Muscle layer of duodenum (tissue), 2 donors: ENCODE results near the gene RTL5.
A peak's percentile ranks its signal among the peaks of the same experiment; 100 is the strongest.

Experiments
- H3K27ac ChIP-seq: one replicate; pipeline ENCODE4 v1.7.0; 2013; ENCODE audit warnings: mild to moderate bottlenecking, low read length
- H3K27me3 ChIP-seq: one replicate; pipeline ENCODE4 v1.7.0; 2013; ENCODE audit warnings: low read depth, mild to moderate bottlenecking, control low read depth, low read length
- H3K36me3 ChIP-seq, 2 donors: one replicate each; pipeline ENCODE4 v1.7.0; 2013; ENCODE audit warnings: low read length in 2 of 2, control low read depth in 1 of 2, mild to moderate bottlenecking in 1 of 2; ENCODE audit not compliant: insufficient read depth in 2 of 2, control insufficient read depth in 1 of 2
- H3K4me1 ChIP-seq, 2 donors: one replicate each; pipeline ENCODE4 v1.7.0; 2013; ENCODE audit warnings: low read length in 2 of 2, mild to moderate bottlenecking in 2 of 2, control low read depth in 1 of 2, moderate library complexity in 1 of 2; ENCODE audit not compliant: insufficient read depth in 2 of 2, control insufficient read depth in 1 of 2
- H3K4me3 ChIP-seq, 2 donors: one replicate each; pipeline ENCODE4 v1.7.0; 2013; ENCODE audit warnings: low read length in 2 of 2, low read depth in 1 of 2, mild to moderate bottlenecking in 1 of 2
- H3K9me3 ChIP-seq, 2 donors: one replicate each; pipeline ENCODE4 v1.7.0; 2013; ENCODE audit warnings: low read length in 2 of 2, control low read depth in 1 of 2, mild to moderate bottlenecking in 1 of 2; ENCODE audit not compliant: control insufficient read depth in 1 of 2
- donor health status: healthy.

RTL5 gene

GRCh38 chrX:72084114-72084513 is 47.6 kb downstream of the RTL5 start:
- H3K4me1 ChIP-seq = peaks cover 0 to 5% of the 10 kb centered on the region in 2 donors

GRCh38 chrX:72083291-72083690 is 48.4 kb downstream of the RTL5 start:
- Histone ChIP-seq H3K27me3 (no peaks in the 10 kb centered on the region), H3K4me3 (no peak overlapping the region)

More at GRCh38 chrX:72084114-72084513, 47.6 kb downstream of the RTL5 start:
- H3K4me3 ChIP-seq = no peak overlapping the region
- no peaks in the 10 kb centered on the region for H3K36me3 ChIP-seq
- H3K27ac ChIP-seq = no peak overlapping the region
- H3K27me3 ChIP-seq = no peaks in the 10 kb centered on the region
- no peaks in the 10 kb centered on the region for H3K9me3 ChIP-seq

DNA sequence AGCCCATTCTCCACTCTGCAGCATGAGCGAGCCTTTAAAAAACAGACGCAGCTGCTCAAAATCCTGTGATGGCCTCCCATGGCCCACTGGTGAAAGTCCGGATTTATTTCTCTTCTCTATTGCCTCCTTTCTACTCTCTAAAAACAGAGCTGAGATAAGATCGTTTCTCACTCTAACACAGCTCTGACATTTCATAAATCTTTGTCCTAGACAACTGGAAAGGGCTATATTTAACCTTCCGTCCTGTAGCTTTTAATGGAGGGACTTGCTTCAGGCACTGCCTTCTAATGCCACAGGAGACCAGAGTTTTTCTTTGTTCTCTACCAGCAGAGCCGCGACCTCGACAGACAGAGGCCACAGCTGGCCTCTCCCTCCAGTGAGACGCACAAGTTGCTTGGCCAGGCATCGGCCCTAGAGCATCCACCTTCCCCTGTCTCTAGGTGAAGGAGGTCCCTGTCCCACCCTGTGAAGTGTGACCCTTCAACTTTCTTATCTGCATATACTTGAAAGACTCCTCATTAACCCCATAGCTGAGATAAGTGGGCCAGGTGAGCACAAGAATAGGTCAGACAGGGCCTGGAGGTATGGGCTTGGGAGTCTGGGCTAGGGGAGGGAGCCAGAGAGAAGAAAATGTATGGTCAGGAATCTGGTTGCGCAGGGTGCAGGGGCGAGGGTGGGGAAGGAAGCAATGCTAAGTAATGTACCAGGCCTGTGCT is 50.0 kb downstream of the RTL5 start:
- Histone ChIP-seq H3K4me1 (peaks cover 0 to 10% of the 10 kb centered on the region in 2 donors), H3K4me3 (no peak overlapping the region), H3K27ac (no peak overlapping the region), H3K36me3 (no peaks in the 10 kb centered on the region), H3K9me3 (no peaks in the 10 kb centered on the region), H3K27me3 (no peaks in the 10 kb centered on the region)

More at GRCh38 chrX:72083291-72083690, 48.4 kb downstream of the RTL5 start:
- H3K36me3 ChIP-seq = no peaks in the 10 kb centered on the region
- peaks cover 0 to 10% of the 10 kb centered on the region in 2 donors for H3K4me1 ChIP-seq
- H3K9me3 ChIP-seq = no peaks in the 10 kb centered on the region
- H3K27ac ChIP-seq = no peak overlapping the region

DNA sequence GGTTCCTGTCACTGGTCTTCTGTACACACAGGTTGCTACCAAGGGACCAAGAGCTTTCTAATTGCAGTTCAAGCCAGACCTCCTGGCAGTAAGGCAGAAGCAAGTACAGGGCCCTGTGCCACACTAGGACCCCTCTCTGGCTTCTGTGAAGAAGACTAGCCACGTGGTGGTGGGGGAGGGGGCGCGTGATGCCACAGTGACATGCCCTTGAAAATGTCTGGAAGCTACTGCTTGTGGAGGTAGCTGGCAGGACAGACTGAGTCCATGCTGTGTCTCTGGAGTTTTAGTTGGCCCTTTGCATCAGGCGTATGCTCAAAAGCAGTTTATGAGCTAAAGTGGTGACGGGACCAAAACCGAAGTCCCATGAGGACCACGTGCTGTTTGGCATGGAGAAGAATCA is 50.9 kb downstream of the RTL5 start:
- no peak overlapping the region for H3K27ac ChIP-seq
- no peaks in the 10 kb centered on the region for H3K36me3 ChIP-seq
- H3K9me3 ChIP-seq = no peaks in the 10 kb centered on the region
- no peaks in the 10 kb centered on the region for H3K27me3 ChIP-seq
- peaks cover 0 to 10% of the 10 kb centered on the region in 2 donors for H3K4me1 ChIP-seq
- H3K4me3 ChIP-seq = no peak overlapping the region

GRCh38 chrX:72080150-72080549 is 51.6 kb downstream of the RTL5 start:
- H3K27ac ChIP-seq = no peak overlapping the region
- peak overlapping the region in 1 of 2 donors; percentile 26 for H3K4me3 ChIP-seq
- no peaks in the 10 kb centered on the region for H3K9me3 ChIP-seq
- no peaks in the 10 kb centered on the region for H3K36me3 ChIP-seq
- H3K4me1 ChIP-seq = peaks cover 0 to 10% of the 10 kb centered on the region in 2 donors
- H3K27me3 ChIP-seq = no peaks in the 10 kb centered on the region

DNA sequence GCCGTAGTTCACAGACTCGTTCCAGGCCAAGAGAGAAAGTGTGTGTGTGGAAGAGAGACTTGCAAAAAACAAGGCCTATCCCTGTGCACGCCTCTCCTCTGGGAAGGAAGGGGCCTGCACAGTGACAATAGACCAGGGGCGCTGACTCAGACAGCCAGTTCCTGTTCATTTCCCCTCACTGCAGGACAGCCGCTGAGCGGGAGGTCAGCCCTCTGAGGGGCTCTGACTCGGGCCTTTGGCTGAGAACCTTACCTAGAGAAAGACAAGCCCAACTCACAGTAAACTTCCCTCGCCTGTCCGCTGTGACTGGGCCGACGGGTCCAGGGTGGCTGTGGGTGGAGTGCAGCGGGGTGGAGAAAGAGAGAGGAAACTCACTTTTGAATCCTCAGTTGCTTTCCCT is 52.1 kb downstream of the RTL5 start:
- Histone ChIP-seq H3K9me3 (no peaks in the 10 kb centered on the region), H3K36me3 (no peaks in the 10 kb centered on the region), H3K27ac (no peak overlapping the region), H3K4me3 (no peak overlapping the region), H3K4me1 (peaks cover 0 to 10% of the 10 kb centered on the region in 2 donors), H3K27me3 (no peaks in the 10 kb centered on the region)

DNA sequence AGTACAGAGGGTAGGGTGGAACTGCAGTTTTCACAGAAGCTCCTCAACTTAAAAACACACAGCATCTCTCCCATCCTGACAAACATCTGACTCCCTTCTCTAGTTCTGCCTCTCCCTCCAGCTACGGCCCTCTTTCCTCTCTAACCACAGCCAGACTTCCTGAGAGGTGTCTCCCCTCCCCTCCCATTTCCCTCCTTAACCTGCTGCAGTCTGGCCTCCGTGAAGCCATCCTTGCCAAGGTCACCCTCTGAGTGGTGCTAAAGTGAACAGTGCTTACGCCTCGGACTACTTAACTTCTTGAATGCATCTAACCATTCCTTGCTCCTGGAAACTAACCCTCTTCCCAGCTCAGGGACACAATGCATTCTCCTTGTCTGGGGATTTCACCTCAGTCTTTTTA is 53.3 kb downstream of the RTL5 start:
- Histone ChIP-seq H3K4me1 (peaks cover 0 to 10% of the 10 kb centered on the region in 2 donors), H3K36me3 (no peaks in the 10 kb centered on the region), H3K27ac (no peak overlapping the region), H3K27me3 (no peaks in the 10 kb centered on the region), H3K4me3 (no peak overlapping the region), H3K9me3 (no peaks in the 10 kb centered on the region)
